PFSK-1 (cell line): ENCODE measurements around the gene BEGAIN.

ENCODE experiments used
- FOXP2 ChIP-seq: optimal IDR thresholded peaks from 2 replicates; pipeline ENCODE3; 2011; ENCODE audit warnings: borderline replicate concordance, control low read depth, inconsistent platforms; ENCODE audit not compliant: insufficient read depth; ENCODE audit errors: extremely low read length, extremely low read depth
- POLR2AphosphoS5 ChIP-seq: IDR thresholded peaks from 2 replicates; pipeline ENCODE4 v1.6.1; 2012; ENCODE audit warnings: low read depth, mild to moderate bottlenecking, control low read depth, low read length, moderate library complexity
- REST ChIP-seq, 2 experiments: IDR thresholded peaks; 2 replicates each; pipeline versions ENCODE4 v1.6.1 to v1.8.0; 2011 to 2012; ENCODE audit warnings: low read depth in 2 of 2, low read length in 2 of 2, control low read depth in 1 of 2, inconsistent platforms in 1 of 2, mild to moderate bottlenecking in 1 of 2, moderate library complexity in 1 of 2; ENCODE audit not compliant: insufficient read depth in 1 of 2
- SIN3A ChIP-seq: IDR thresholded peaks from 2 replicates; pipeline ENCODE4 v1.6.1; 2012; ENCODE audit warnings: mild to moderate bottlenecking, low read length, moderate library complexity, borderline replicate concordance; ENCODE audit not compliant: insufficient read depth
- TAF1 ChIP-seq: IDR thresholded peaks from 2 replicates; pipeline ENCODE4 v1.6.1; 2012; ENCODE audit warnings: low read length, control low read depth, borderline replicate concordance; ENCODE audit not compliant: insufficient read depth

Gene BEGAIN

GRCh38 chr14:100571837-100572236, 15.4 kb downstream of the BEGAIN start:
- TF ChIP-seq TAF1 (no peak), SIN3A (no peak), POLR2AphosphoS5 (no peak), REST (IDR thresholded peaks at IDR 0.05; ENCODE audit: insufficient read depth in 1 of 2, low read depth in 2 of 2, low read length in 2 of 2) (no peak), FOXP2 (no peak)

GRCh38 chr14:100570726-100571454, 16.3 kb downstream of the BEGAIN start:
- TF ChIP-seq TAF1, result no peak
- no peak for TF ChIP-seq POLR2AphosphoS5
- no peak for TF ChIP-seq FOXP2
- TF ChIP-seq SIN3A, result no peak
- TF ChIP-seq REST (IDR thresholded peaks at IDR 0.05; ENCODE audit: insufficient read depth in 1 of 2, low read depth in 2 of 2, low read length in 2 of 2), result no peak

- no peak for TF ChIP-seq TAF1
Observed at GRCh38 chr14:100569734-100570286, 17.4 kb downstream of the BEGAIN start.

GRCh38 chr14:100568998-100569733, 18.1 kb downstream of the BEGAIN start:
- TF ChIP-seq SIN3A, result no peak
- no peak for TF ChIP-seq REST (IDR thresholded peaks at IDR 0.05; ENCODE audit: insufficient read depth in 1 of 2, low read depth in 2 of 2, low read length in 2 of 2)
- TF ChIP-seq FOXP2, result no peak
- TF ChIP-seq POLR2AphosphoS5, result no peak
- no peak for TF ChIP-seq TAF1

GRCh38 chr14:100568164-100568997, 18.8 kb downstream of the BEGAIN start:
- TF ChIP-seq FOXP2 (no peak), REST (IDR thresholded peaks at IDR 0.05; ENCODE audit: insufficient read depth in 1 of 2, low read depth in 2 of 2, low read length in 2 of 2) (no peak), TAF1 (no peak), POLR2AphosphoS5 (no peak), SIN3A (no peak)
